Activated T-cell treated with anti-CD3 and anti-CD28 coated beads, Interleukin-2, amount 50 U/mL, for 72 hours (primary cell): ENCODE data around the gene SH3RF3. TPM values are rescaled to one million over a fixed set of nuclear protein-coding genes. Genes with fewer than 3 reads are reported as not detected.

Source experiments
- ATAC-seq, 2 donors: fragments of 150-1000 bp; cut with Tn5 transposase; replicated peaks in 1 of 2; 2 replicates each; pipeline ENCODE4 v1.10.0; 2021; ENCODE audit warnings: moderate library complexity in 2 of 2, mild to moderate bottlenecking in 1 of 2
- DNase-seq, 2 donors: peaks; one replicate each; pipeline ENCODE4 v3.0.0; 2021 to 2022; ENCODE audit warnings: mixed read lengths in 1 of 2
- H3K27ac Mint-ChIP-seq: one replicate; pipeline ENCODE4 v1.8.0; 2022; ENCODE audit warnings: mild to moderate bottlenecking, moderate library complexity, mixed read lengths
- H3K27me3 Mint-ChIP-seq: one replicate; pipeline ENCODE4 v1.8.0; 2022; ENCODE audit warnings: low read depth, mixed read lengths
- H3K36me3 Mint-ChIP-seq, 2 donors: one replicate each; pipeline ENCODE4 v1.8.0; 2022; ENCODE audit warnings: mixed read lengths in 2 of 2, mild to moderate bottlenecking in 1 of 2; ENCODE audit not compliant: insufficient read depth in 2 of 2
- H3K4me1 Mint-ChIP-seq: one replicate; pipeline ENCODE4 v1.8.0; 2022; ENCODE audit warnings: low read depth, mixed read lengths
- H3K4me3 Mint-ChIP-seq, 2 donors: one replicate each; pipeline ENCODE4 v1.8.0; 2022; ENCODE audit warnings: mild to moderate bottlenecking in 2 of 2, mixed read lengths in 2 of 2, moderate library complexity in 2 of 2
- H3K9me3 Mint-ChIP-seq, 2 donors: one replicate each; pipeline ENCODE4 v1.8.0; 2022; ENCODE audit warnings: mixed read lengths in 2 of 2
- total RNA-seq, 2 donors: library from RNA; stranded (reverse); gene quantifications; one replicate each; pipeline ENCODE4 v1.2.3, GENCODE V29; 2022

Gene SH3RF3
- total RNA-seq, 2 donors from 2014 or later = 1.0 to 1.2 TPM

- Mint-ChIP-seq H3K9me3 (peaks cover 0 to 5% of the 10 kb centered on the region in 2 donors), H3K36me3 (peaks cover under 1 to 7% of the 10 kb centered on the region in 2 donors), H3K4me1 (peaks cover 24% of the 10 kb centered on the region), H3K27me3 (peaks cover 8% of the 10 kb centered on the region), H3K4me3 (no peak overlapping the region), H3K27ac (no peak overlapping the region)
- no peak for DNase-seq
- no peak for ATAC-seq
Measured at GRCh38 chr2:109173311-109174171, 44.5 kb downstream of the SH3RF3 start.

- H3K9me3 Mint-ChIP-seq = peaks cover 0 to 5% of the 10 kb centered on the region in 2 donors
- DNase-seq (no peak), ATAC-seq (no peak)
- peaks cover 8% of the 10 kb centered on the region for H3K27me3 Mint-ChIP-seq
- peaks cover 24% of the 10 kb centered on the region for H3K4me1 Mint-ChIP-seq
- no peak overlapping the region for H3K27ac Mint-ChIP-seq
- H3K4me3 Mint-ChIP-seq = no peak overlapping the region
- peaks cover 3 to 5% of the 10 kb centered on the region in 2 donors for H3K36me3 Mint-ChIP-seq
Measured at GRCh38 chr2:109174214-109174613, 45.2 kb downstream of the SH3RF3 start.

DNA sequence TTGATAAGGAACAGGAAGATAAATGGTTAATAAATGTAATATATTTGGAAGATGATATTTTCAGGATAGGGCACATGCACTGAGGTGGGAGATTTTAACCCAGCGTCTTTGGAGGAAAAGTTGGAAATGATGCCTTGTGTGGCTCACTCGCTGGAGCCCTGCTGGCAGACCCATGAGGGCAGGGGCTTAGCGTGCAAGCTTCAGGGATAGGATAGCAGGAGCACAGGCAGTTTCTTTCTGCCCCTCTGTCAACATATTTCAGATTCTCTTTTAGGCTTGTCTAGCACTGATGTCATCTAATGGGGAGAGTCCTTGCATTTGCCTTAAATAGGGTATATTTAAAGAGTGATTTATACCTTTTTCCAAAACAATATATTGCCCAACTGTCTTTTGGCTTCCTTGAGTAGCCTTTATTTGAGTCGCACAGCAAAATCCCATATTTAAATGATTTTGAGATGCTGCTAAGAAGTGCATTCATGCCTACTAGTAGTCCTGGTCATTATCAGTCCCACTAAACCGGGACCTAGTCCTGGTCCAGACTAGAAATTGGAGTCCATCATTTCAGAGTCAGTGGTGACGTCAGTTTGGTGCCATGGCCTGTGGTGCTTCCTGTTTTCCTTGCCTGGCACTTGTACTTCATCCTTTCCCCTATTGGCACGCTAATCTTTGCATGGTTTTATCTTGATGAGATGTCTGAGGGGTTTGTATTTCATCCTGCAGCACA, 45.8 kb downstream of the SH3RF3 start:
- peaks cover 0 to 5% of the 10 kb centered on the region in 2 donors for H3K9me3 Mint-ChIP-seq
- peaks cover 5 to 7% of the 10 kb centered on the region in 2 donors for H3K36me3 Mint-ChIP-seq
- DNase-seq (no peak), ATAC-seq (no peak)
- H3K27me3 Mint-ChIP-seq = peaks cover 8% of the 10 kb centered on the region
- peaks cover 24% of the 10 kb centered on the region for H3K4me1 Mint-ChIP-seq
- no peak overlapping the region for H3K27ac Mint-ChIP-seq
- H3K4me3 Mint-ChIP-seq = no peak overlapping the region

DNA sequence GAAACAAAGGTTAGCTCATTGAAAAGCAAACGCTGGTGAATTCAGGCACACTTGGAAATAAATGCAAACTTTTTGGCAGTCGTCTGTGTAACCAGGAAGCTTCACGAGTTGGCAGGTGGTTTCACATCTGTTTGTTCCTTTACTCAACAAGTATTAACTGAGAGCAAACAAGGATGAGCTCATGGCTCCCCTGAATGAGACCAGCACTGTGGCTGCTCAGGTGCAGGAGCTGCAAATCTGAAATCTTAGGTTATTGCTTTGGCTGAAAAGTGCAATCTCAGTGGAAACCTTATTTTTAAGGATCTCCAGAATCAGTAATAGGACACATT, 46.3 kb downstream of the SH3RF3 start:
- no peak for DNase-seq
- Mint-ChIP-seq H3K36me3 (peaks cover 5 to 7% of the 10 kb centered on the region in 2 donors), H3K9me3 (peaks cover 2 to 6% of the 10 kb centered on the region in 2 donors), H3K27me3 (peaks cover 8% of the 10 kb centered on the region), H3K4me1 (peaks cover 24% of the 10 kb centered on the region), H3K4me3 (no peak overlapping the region), H3K27ac (no peak overlapping the region)
- no peak for ATAC-seq

GRCh38 chr2:109176928-109177327, 47.9 kb downstream of the SH3RF3 start:
- H3K27ac Mint-ChIP-seq = no peak overlapping the region
- no peak for DNase-seq
- H3K4me1 Mint-ChIP-seq = peaks cover 24% of the 10 kb centered on the region
- H3K4me3 Mint-ChIP-seq = no peak overlapping the region
- peaks cover 8% of the 10 kb centered on the region for H3K27me3 Mint-ChIP-seq
- peaks cover 9 to 11% of the 10 kb centered on the region in 2 donors for H3K36me3 Mint-ChIP-seq
- H3K9me3 Mint-ChIP-seq = peaks cover 4 to 11% of the 10 kb centered on the region in 2 donors
- no peak for ATAC-seq

DNA sequence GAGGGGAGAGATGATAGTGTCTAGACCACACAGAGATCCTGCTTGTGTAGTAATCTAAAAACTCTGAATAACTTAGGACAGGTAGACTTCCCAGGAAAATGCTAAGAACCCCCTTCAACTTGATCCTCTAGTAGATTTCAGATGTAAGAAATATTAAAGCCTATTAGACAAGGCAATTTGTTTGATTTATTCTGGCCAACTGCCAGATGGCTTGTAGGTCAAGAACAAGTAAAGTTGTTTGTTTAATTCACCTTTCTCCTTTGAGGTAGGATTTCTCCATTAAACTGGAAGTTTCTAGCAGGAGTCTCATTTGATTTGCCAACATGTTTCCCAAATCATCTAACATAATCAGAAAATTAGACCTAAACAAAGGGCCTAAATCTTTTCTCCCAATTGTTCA, 48.6 kb downstream of the SH3RF3 start:
- Mint-ChIP-seq H3K27me3 (peaks cover 8% of the 10 kb centered on the region), H3K27ac (no peak overlapping the region), H3K4me3 (no peak overlapping the region), H3K4me1 (peaks cover 19% of the 10 kb centered on the region), H3K9me3 (peaks cover 4 to 11% of the 10 kb centered on the region in 2 donors), H3K36me3 (peaks cover 9 to 11% of the 10 kb centered on the region in 2 donors)
- no peak for ATAC-seq
- DNase-seq = no peak

GRCh38 chr2:109178968-109179367, 50.0 kb downstream of the SH3RF3 start:
- Mint-ChIP-seq H3K36me3 (peaks cover 9 to 11% of the 10 kb centered on the region in 2 donors), H3K4me1 (peaks cover 8% of the 10 kb centered on the region), H3K4me3 (no peak overlapping the region), H3K27ac (no peak overlapping the region), H3K9me3 (peaks cover 4 to 11% of the 10 kb centered on the region in 2 donors), H3K27me3 (peaks cover 8% of the 10 kb centered on the region)
- ATAC-seq (no peak), DNase-seq (no peak)

GRCh38 chr2:109180786-109181185, 51.8 kb downstream of the SH3RF3 start:
- DNase-seq (no peak), ATAC-seq (no peak)
- H3K36me3 Mint-ChIP-seq = peaks cover 4 to 11% of the 10 kb centered on the region in 2 donors
- no peak overlapping the region for H3K4me3 Mint-ChIP-seq
- peaks cover 4 to 6% of the 10 kb centered on the region in 2 donors for H3K9me3 Mint-ChIP-seq
- H3K27ac Mint-ChIP-seq = no peak overlapping the region
- peaks cover 8% of the 10 kb centered on the region for H3K27me3 Mint-ChIP-seq
- H3K4me1 Mint-ChIP-seq = no peaks in the 10 kb centered on the region

DNA sequence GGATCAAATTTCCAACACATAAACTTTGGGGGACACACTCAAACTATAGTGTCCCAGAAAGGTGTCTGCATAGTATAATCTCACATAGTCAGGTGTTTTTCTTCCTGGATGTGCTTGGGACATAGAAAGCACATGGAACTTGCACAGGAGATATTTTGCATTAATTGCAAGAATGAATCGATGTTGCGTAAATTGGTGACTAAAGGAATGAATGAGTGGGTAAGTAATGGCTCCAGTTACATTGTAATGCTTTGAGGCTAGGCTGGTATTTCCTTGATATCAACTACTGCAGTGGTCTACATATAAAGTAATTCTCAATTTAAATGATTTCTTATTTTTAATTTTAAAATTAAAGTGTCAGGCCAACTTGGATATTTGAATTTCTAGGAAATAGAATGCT, 53.4 kb downstream of the SH3RF3 start:
- Mint-ChIP-seq H3K27me3 (no peaks in the 10 kb centered on the region), H3K4me1 (no peaks in the 10 kb centered on the region), H3K36me3 (peaks cover 4 to 11% of the 10 kb centered on the region in 2 donors), H3K27ac (no peak overlapping the region), H3K4me3 (no peak overlapping the region), H3K9me3 (peaks cover 4 to 6% of the 10 kb centered on the region in 2 donors)
- DNase-seq (no peak), ATAC-seq (no peak)

GRCh38 chr2:109183871-109184270, 54.9 kb downstream of the SH3RF3 start:
- Mint-ChIP-seq H3K9me3 (peaks cover 4 to 6% of the 10 kb centered on the region in 2 donors), H3K4me3 (no peak overlapping the region), H3K27ac (no peak overlapping the region), H3K4me1 (no peaks in the 10 kb centered on the region), H3K36me3 (peaks cover 4 to 9% of the 10 kb centered on the region in 2 donors), H3K27me3 (no peaks in the 10 kb centered on the region)
- ATAC-seq = no peak
- DNase-seq = no peak

GRCh38 chr2:109184368-109184767, 55.4 kb downstream of the SH3RF3 start:
- Mint-ChIP-seq H3K27ac (no peak overlapping the region), H3K4me1 (no peaks in the 10 kb centered on the region), H3K9me3 (peaks cover 4 to 6% of the 10 kb centered on the region in 2 donors), H3K27me3 (no peaks in the 10 kb centered on the region), H3K4me3 (no peak overlapping the region), H3K36me3 (peaks cover 4 to 8% of the 10 kb centered on the region in 2 donors)
- DNase-seq (no peak), ATAC-seq (no peak)

DNA sequence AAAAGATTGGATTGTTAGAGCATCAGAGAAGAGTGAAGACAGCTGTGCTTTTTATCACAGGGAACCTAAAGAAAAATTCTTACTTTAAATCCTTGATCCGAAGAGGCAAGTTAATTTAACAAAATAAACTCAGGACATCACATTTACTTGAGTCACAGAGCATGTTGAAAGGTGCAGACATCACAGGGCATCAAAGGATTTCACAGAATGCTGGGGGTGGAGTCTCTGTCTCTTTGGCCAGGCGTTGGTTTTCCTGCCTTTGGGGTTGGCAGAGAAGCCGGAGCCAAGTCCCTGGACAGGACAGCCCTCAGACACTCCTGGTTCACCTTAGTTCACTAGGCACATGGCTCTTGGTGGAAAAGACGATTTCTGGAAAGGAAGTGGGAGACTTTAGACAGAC, 56.3 kb downstream of the SH3RF3 start:
- H3K4me3 Mint-ChIP-seq = no peak overlapping the region
- no peaks in the 10 kb centered on the region for H3K4me1 Mint-ChIP-seq
- H3K27me3 Mint-ChIP-seq = no peaks in the 10 kb centered on the region
- no peak for ATAC-seq
- H3K9me3 Mint-ChIP-seq = peaks cover 2 to 4% of the 10 kb centered on the region in 2 donors
- no peak overlapping the region for H3K27ac Mint-ChIP-seq
- H3K36me3 Mint-ChIP-seq = peaks cover 2 to 5% of the 10 kb centered on the region in 2 donors
- no peak for DNase-seq

DNA sequence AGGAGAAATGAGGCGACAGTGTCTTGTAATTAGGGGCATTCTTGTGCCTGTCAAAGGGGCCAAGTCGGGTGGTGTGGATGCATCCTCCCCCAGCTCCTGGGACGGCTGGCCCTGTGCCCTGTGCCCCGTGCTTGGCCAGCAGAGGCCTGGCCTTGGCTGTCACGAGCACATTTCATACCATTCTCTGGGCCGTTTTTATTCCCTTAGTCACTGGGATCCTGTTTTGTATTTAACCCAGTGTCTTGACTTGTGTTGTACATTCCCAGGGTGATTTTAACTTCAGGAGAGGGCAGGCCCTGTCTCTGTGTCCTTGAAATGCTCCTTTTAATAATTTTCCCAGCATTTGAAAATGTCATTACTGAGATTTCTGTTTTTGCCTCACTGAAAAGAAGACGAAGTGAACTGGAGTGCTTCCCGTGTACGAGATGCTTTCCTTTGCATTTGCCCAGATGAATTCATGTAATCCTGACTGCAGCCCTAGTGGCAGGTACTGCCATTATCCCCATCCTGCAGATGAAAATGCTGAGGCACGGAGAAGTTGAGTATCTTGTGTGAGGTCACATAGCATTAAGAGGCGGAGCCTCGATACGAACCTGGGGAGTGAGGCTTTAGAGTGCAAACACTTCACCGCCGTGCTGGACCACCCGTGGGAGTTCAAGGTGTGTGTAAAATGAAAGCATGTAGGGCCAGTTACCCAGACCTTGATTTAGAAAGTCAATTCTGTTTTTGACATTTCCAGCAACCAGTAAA, 57.0 kb downstream of the SH3RF3 start:
- Mint-ChIP-seq H3K9me3 (no peaks in the 10 kb centered on the region), H3K36me3 (peaks cover 0 to 3% of the 10 kb centered on the region in 2 donors), H3K4me1 (no peaks in the 10 kb centered on the region), H3K4me3 (no peak overlapping the region), H3K27me3 (no peaks in the 10 kb centered on the region), H3K27ac (no peak overlapping the region)
- ATAC-seq (no peak), DNase-seq (no peak)
